Natural killer cell treated with Interleukin-12 subunit alpha and Interleukin-12 subunit beta and Interleukin-15 and Interleukin-18, amount 100 ng/mL, for 72 hours (primary cell): ENCODE results near the gene CDO1. TPM values are rescaled to one million over a fixed set of nuclear protein-coding genes. Genes with fewer than 3 reads are reported as not detected.

Experiments used
- ATAC-seq, 2 donors: fragments of 150-1000 bp; cut with Tn5 transposase in 1 of 2; sonication (Bioruptor Pico), chemical (Tn5 transposase) in 1 of 2; 2 replicates each; pipeline ENCODE4 v1.10.0; 2021
- DNase-seq: peaks from one replicate; pipeline ENCODE4 v3.0.0; 2022; ENCODE audit warnings: low spot score
- H3K27ac Mint-ChIP-seq, 2 donors: 1 replicate in 1 of 2; 2 replicates in 1 of 2; pipeline ENCODE4 v1.8.0; 2022; ENCODE audit warnings: mixed read lengths in 2 of 2, mild to moderate bottlenecking in 1 of 2, moderate library complexity in 1 of 2
- H3K27me3 Mint-ChIP-seq, 2 donors: 1 replicate in 1 of 2; 2 replicates in 1 of 2; pipeline ENCODE4 v1.8.0; 2022; ENCODE audit warnings: mixed read lengths in 2 of 2
- H3K36me3 Mint-ChIP-seq: one replicate; pipeline ENCODE4 v1.8.0; 2022; ENCODE audit warnings: mixed read lengths
- H3K4me1 Mint-ChIP-seq, 2 donors: 1 replicate in 1 of 2; 2 replicates in 1 of 2; pipeline ENCODE4 v1.8.0; 2022; ENCODE audit warnings: low read depth in 2 of 2, mixed read lengths in 2 of 2, mild to moderate bottlenecking in 1 of 2
- H3K4me3 Mint-ChIP-seq: one replicate; pipeline ENCODE4 v1.8.0; 2022; ENCODE audit warnings: mixed read lengths
- H3K9me3 Mint-ChIP-seq: 2 replicates; pipeline ENCODE4 v1.8.0; 2022; ENCODE audit warnings: mixed read lengths
- total RNA-seq, 2 donors: library from RNA; stranded (reverse); gene quantifications; one replicate each; pipeline ENCODE4 v1.2.3, GENCODE V29; 2022

CDO1 gene
- total RNA-seq, 2 donors from 2014 or later: not detected

- Mint-ChIP-seq H3K27me3 (peaks cover 19 to 22% of the 10 kb centered on the region in 2 donors), H3K36me3 (no peaks in the 10 kb centered on the region), H3K4me1 (no peaks in the 10 kb centered on the region), H3K4me3 (no peak overlapping the region), H3K9me3 (no peaks in the 10 kb centered on the region), H3K27ac (no peak overlapping the region)
- ATAC-seq: no peak
- DNase-seq: no peak
Observed at GRCh38 chr5:115795700-115796099, 20.8 kb downstream of the CDO1 start.

- no peak for DNase-seq
- H3K27me3 Mint-ChIP-seq: peaks cover 34 to 61% of the 10 kb centered on the region in 2 donors
- H3K27ac Mint-ChIP-seq: no peak overlapping the region
- H3K4me1 Mint-ChIP-seq: no peaks in the 10 kb centered on the region
- no peaks in the 10 kb centered on the region for H3K9me3 Mint-ChIP-seq
- ATAC-seq: no peak
- no peak overlapping the region for H3K4me3 Mint-ChIP-seq
- H3K36me3 Mint-ChIP-seq: no peaks in the 10 kb centered on the region
Observed at GRCh38 chr5:115788440-115788839, 28.0 kb downstream of the CDO1 start.

GRCh38 chr5:115787426-115787825, 29.0 kb downstream of the CDO1 start:
- Mint-ChIP-seq H3K27me3 (peaks cover 31 to 61% of the 10 kb centered on the region in 2 donors), H3K9me3 (no peaks in the 10 kb centered on the region), H3K36me3 (no peaks in the 10 kb centered on the region), H3K27ac (no peak overlapping the region), H3K4me1 (no peaks in the 10 kb centered on the region), H3K4me3 (no peak overlapping the region)
- ATAC-seq (no peak), DNase-seq (no peak)

GRCh38 chr5:115785381-115786065, 30.9 kb downstream of the CDO1 start:
- no peaks in the 10 kb centered on the region for H3K4me1 Mint-ChIP-seq
- H3K36me3 Mint-ChIP-seq: no peaks in the 10 kb centered on the region
- peaks cover 32 to 60% of the 10 kb centered on the region in 2 donors for H3K27me3 Mint-ChIP-seq
- no peak overlapping the region for H3K27ac Mint-ChIP-seq
- no peaks in the 10 kb centered on the region for H3K9me3 Mint-ChIP-seq
- ATAC-seq (no peak), DNase-seq (no peak)
- H3K4me3 Mint-ChIP-seq: no peak overlapping the region

GRCh38 chr5:115778417-115778816, 38.0 kb downstream of the CDO1 start:
- Mint-ChIP-seq H3K27ac (no peak overlapping the region), H3K9me3 (no peaks in the 10 kb centered on the region), H3K4me1 (no peaks in the 10 kb centered on the region), H3K4me3 (no peak overlapping the region), H3K36me3 (no peaks in the 10 kb centered on the region), H3K27me3 (peaks cover 17 to 47% of the 10 kb centered on the region in 2 donors)
- ATAC-seq (no peak), DNase-seq (no peak)

- H3K4me3 Mint-ChIP-seq: no peak overlapping the region
- H3K4me1 Mint-ChIP-seq: no peaks in the 10 kb centered on the region
- DNase-seq (no peak), ATAC-seq (no peak)
- H3K27ac Mint-ChIP-seq: no peak overlapping the region
- H3K9me3 Mint-ChIP-seq: no peaks in the 10 kb centered on the region
- H3K27me3 Mint-ChIP-seq: peaks cover 15 to 34% of the 10 kb centered on the region in 2 donors
- no peaks in the 10 kb centered on the region for H3K36me3 Mint-ChIP-seq
Observed at GRCh38 chr5:115776989-115777388, 39.5 kb downstream of the CDO1 start.

GRCh38 chr5:115775999-115776398, 40.5 kb downstream of the CDO1 start:
- no peak overlapping the region for H3K27ac Mint-ChIP-seq
- no peaks in the 10 kb centered on the region for H3K4me1 Mint-ChIP-seq
- no peak for ATAC-seq

GRCh38 chr5:115774684-115775083, 41.8 kb downstream of the CDO1 start:
- Mint-ChIP-seq H3K36me3 (no peaks in the 10 kb centered on the region), H3K27me3 (peaks cover 6 to 17% of the 10 kb centered on the region in 2 donors), H3K4me3 (no peak overlapping the region), H3K9me3 (no peaks in the 10 kb centered on the region), H3K27ac (no peak overlapping the region), H3K4me1 (no peaks in the 10 kb centered on the region)
- ATAC-seq (no peak), DNase-seq (no peak)

More at GRCh38 chr5:115775999-115776398, 40.5 kb downstream of the CDO1 start:
- Mint-ChIP-seq H3K27me3 (peaks cover 9 to 28% of the 10 kb centered on the region in 2 donors), H3K4me3 (no peak overlapping the region), H3K9me3 (no peaks in the 10 kb centered on the region), H3K36me3 (no peaks in the 10 kb centered on the region)
- no peak for DNase-seq

GRCh38 chr5:115772731-115773475, 43.6 kb downstream of the CDO1 start:
- Mint-ChIP-seq H3K27me3 (peaks cover 6 to 14% of the 10 kb centered on the region in 2 donors), H3K36me3 (no peaks in the 10 kb centered on the region), H3K4me3 (no peak overlapping the region), H3K27ac (no peak overlapping the region), H3K4me1 (no peaks in the 10 kb centered on the region), H3K9me3 (no peaks in the 10 kb centered on the region)
- DNase-seq (no peak), ATAC-seq (peak in 1 of 2 donors; percentile 53)

GRCh38 chr5:115770466-115770865, 46.0 kb downstream of the CDO1 start:
- H3K4me3 Mint-ChIP-seq: no peak overlapping the region
- H3K27me3 Mint-ChIP-seq: peaks cover 0 to 4% of the 10 kb centered on the region in 2 donors
- DNase-seq (no peak), ATAC-seq (no peak)
- no peaks in the 10 kb centered on the region for H3K36me3 Mint-ChIP-seq
- H3K4me1 Mint-ChIP-seq: no peaks in the 10 kb centered on the region
- no peak overlapping the region for H3K27ac Mint-ChIP-seq
- H3K9me3 Mint-ChIP-seq: no peaks in the 10 kb centered on the region

GRCh38 chr5:115767424-115767823, 49.0 kb downstream of the CDO1 start:
- Mint-ChIP-seq H3K36me3 (no peaks in the 10 kb centered on the region), H3K4me3 (no peak overlapping the region), H3K27ac (no peak overlapping the region), H3K9me3 (no peaks in the 10 kb centered on the region), H3K4me1 (no peaks in the 10 kb centered on the region), H3K27me3 (peaks cover 4 to 18% of the 10 kb centered on the region in 2 donors)
- DNase-seq: no peak
- no peak for ATAC-seq

- Mint-ChIP-seq H3K9me3 (no peaks in the 10 kb centered on the region), H3K27me3 (peaks cover 4 to 18% of the 10 kb centered on the region in 2 donors), H3K27ac (no peak overlapping the region), H3K36me3 (no peaks in the 10 kb centered on the region), H3K4me1 (no peaks in the 10 kb centered on the region), H3K4me3 (no peak overlapping the region)
- no peak for DNase-seq
- ATAC-seq: no peak
Observed at GRCh38 chr5:115766608-115767007, 49.9 kb downstream of the CDO1 start.

GRCh38 chr5:115758356-115758755, 58.1 kb downstream of the CDO1 start:
- ATAC-seq (no peak), DNase-seq (no peak)
- Mint-ChIP-seq H3K27ac (no peak overlapping the region), H3K4me3 (no peak overlapping the region), H3K9me3 (no peaks in the 10 kb centered on the region), H3K27me3 (peaks cover 0 to 20% of the 10 kb centered on the region in 2 donors), H3K36me3 (no peaks in the 10 kb centered on the region), H3K4me1 (no peaks in the 10 kb centered on the region)

GRCh38 chr5:115755675-115756074, 60.8 kb downstream of the CDO1 start:
- DNase-seq (no peak), ATAC-seq (no peak)
- Mint-ChIP-seq H3K27me3 (peaks cover 10 to 31% of the 10 kb centered on the region in 2 donors), H3K27ac (no peak overlapping the region), H3K36me3 (no peaks in the 10 kb centered on the region), H3K9me3 (no peaks in the 10 kb centered on the region), H3K4me1 (no peaks in the 10 kb centered on the region), H3K4me3 (no peak overlapping the region)
